Neuron (in vitro differentiated cells): ENCODE data around the gene UBE2O.

Experiments
- H2AFZ ChIP-seq: one replicate; pipeline ENCODE4 v1.6.1; 2013; ENCODE audit warnings: low read depth, mild to moderate bottlenecking, inconsistent platforms, low read length, moderate library complexity
- H3K27me3 ChIP-seq: one replicate; pipeline ENCODE4 v1.6.1; 2013; ENCODE audit warnings: low read length; ENCODE audit not compliant: insufficient read depth
- H3K36me3 ChIP-seq: one replicate; pipeline ENCODE4 v1.6.1; 2013; ENCODE audit warnings: low read length; ENCODE audit not compliant: insufficient read depth
- H3K4me1 ChIP-seq: one replicate; pipeline ENCODE4 v1.6.1; 2013; ENCODE audit warnings: low read length; ENCODE audit not compliant: insufficient read depth
- H3K4me3 ChIP-seq: 2 replicates; pipeline ENCODE4 v1.5.1; 2013; ENCODE audit warnings: mild to moderate bottlenecking, low read length, moderate library complexity
- H3K9me3 ChIP-seq: one replicate; pipeline ENCODE4 v1.6.1; 2013; ENCODE audit warnings: low read length

UBE2O gene

DNA sequence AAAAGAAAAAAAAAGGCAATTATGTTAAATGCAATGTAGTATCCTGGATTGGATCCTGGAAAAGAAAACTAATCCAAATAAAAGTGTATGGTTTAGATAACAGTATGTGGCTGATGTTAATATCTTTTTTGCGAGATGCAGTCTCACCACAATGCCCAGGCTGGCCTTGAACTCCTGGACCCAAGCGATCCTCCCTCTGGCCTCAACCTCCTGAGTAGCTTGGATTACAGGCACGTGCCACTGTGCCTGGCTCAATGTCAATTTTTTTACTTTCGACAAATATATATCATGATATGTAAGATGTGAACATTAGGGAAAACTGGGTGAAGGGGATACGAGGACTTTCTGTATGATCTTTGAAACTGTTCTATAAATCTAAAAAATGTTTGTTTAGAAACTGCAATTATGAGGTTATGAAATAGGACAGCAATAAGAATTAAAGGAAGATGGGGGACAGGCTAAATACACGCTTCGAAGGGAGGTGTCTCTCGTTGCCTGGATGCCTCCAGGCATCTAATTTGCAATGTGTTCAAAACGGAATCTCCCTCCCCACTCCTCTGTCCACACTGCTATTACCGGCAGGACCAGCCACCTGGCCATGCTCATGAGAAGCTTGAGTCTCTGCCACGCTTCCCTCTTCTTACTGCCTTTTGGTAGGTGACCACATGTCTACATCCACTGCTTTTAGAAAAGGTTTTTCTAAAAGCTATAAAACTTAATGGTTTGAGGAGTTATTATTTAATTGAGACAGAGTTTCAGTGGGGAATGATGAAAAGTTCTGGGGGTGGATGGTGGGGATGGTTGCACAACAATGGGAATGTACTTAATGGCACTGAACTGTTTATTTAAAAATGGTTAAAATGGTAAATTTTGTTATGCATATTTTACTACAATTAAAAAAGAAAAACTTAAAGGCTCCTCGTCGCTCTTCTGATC, 15.2 kb downstream of the UBE2O start:
- H3K9me3 ChIP-seq, result peaks cover 7% of the 10 kb centered on the region
- no peak overlapping the region for H3K4me3 ChIP-seq
- H2AFZ ChIP-seq, result no peak overlapping the region
- peaks cover 14% of the 10 kb centered on the region for H3K4me1 ChIP-seq
- peaks cover 8% of the 10 kb centered on the region for H3K36me3 ChIP-seq
- H3K27me3 ChIP-seq, result no peaks in the 10 kb centered on the region

DNA sequence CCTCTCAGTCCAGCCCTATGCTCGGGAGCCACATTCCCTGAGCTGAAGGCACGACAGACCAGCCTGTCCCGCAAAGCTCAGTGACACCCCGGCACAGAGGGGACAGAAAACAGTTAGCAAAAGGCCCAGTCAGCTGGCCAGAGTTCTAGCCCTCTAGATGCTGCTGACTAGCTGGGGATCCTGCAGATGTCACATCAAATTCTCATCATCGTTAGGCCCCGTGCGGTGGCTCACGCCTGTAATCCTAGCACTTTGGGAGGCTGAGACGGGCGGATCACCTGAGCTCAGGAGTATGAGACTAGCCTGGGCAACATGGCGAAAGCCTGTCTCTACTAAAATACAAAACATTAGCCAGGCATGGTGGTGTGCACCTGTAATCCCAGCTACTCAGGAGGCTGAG, 17.2 kb downstream of the UBE2O start:
- H3K9me3 ChIP-seq, result peaks cover 7% of the 10 kb centered on the region

DNA sequence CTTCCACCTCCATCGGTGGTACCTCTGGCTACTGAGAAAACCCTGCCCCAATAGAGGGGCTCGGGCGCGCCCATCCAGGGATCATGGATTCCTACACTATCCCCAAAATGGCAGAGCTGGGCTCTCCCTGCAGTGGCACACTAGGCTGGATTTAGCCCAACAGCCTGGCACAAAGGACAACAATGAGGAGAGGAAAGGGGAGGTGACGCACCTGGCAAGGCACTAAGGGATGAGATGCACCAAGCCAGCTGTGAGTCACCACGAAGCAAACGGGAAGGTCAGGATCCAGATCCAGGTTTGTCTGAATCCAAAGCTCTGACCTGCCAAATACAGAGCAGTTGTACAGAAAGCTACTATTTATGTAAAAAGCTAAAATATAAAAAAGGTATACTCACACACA, 18.1 kb downstream of the UBE2O start:
- Histone ChIP-seq H3K4me1 (no peaks in the 10 kb centered on the region), H3K36me3 (peaks cover 8% of the 10 kb centered on the region), H3K4me3 (no peak overlapping the region), H2AFZ (no peak overlapping the region), H3K27me3 (no peaks in the 10 kb centered on the region), H3K9me3 (peaks cover 7% of the 10 kb centered on the region)

More for the DNA sequence above, 17.2 kb downstream of the UBE2O start:
- Histone ChIP-seq H3K27me3 (no peaks in the 10 kb centered on the region), H3K4me1 (peaks cover under 1% of the 10 kb centered on the region), H3K4me3 (no peak overlapping the region), H3K36me3 (peaks cover 8% of the 10 kb centered on the region), H2AFZ (no peak overlapping the region)

GRCh38 chr17:76433693-76434092, 19.3 kb downstream of the UBE2O start:
- H2AFZ ChIP-seq, result no peak overlapping the region
- H3K27me3 ChIP-seq, result no peaks in the 10 kb centered on the region
- H3K9me3 ChIP-seq, result peaks cover 7% of the 10 kb centered on the region

DNA sequence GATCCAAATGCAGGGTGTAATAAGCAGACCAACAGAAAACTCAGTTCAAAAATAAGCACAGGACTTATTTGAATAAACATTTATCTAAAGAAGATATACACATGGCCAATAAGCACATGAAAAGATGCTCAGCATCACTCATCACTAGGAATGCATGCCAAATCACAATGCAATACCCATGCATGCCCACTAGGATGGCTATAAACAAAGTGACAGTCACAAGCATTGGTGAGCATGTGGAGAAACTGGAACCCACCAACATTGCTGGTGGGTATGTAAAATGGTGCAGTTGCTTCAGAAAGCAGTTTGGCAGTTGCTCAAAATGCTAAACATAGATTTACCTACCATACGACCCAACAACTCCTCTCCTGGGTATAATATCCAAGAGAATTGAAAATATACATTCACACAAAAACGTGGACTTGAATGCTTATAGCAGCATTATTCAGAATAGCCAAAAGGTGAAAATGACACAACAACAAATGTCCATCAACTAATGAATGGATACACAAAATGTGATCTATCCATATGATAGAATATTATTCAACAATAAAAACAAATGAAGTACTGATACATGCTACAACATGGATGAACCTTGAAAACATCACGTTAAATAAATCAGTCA, 20.1 kb downstream of the UBE2O start:
- no peak overlapping the region for H3K4me3 ChIP-seq
- peaks cover 7% of the 10 kb centered on the region for H3K9me3 ChIP-seq
- no peaks in the 10 kb centered on the region for H3K4me1 ChIP-seq
- H2AFZ ChIP-seq, result no peak overlapping the region
- H3K36me3 ChIP-seq, result peaks cover 6% of the 10 kb centered on the region
- H3K27me3 ChIP-seq, result no peaks in the 10 kb centered on the region

More at GRCh38 chr17:76433693-76434092, 19.3 kb downstream of the UBE2O start:
- H3K4me3 ChIP-seq, result no peak overlapping the region
- H3K4me1 ChIP-seq, result no peaks in the 10 kb centered on the region
- peaks cover 6% of the 10 kb centered on the region for H3K36me3 ChIP-seq

GRCh38 chr17:76432004-76432403, 20.9 kb downstream of the UBE2O start:
- Histone ChIP-seq H3K36me3 (peaks cover 6% of the 10 kb centered on the region), H3K4me1 (peaks cover 4% of the 10 kb centered on the region), H3K4me3 (no peak overlapping the region), H3K27me3 (no peaks in the 10 kb centered on the region), H2AFZ (no peak overlapping the region), H3K9me3 (peaks cover 7% of the 10 kb centered on the region)

DNA sequence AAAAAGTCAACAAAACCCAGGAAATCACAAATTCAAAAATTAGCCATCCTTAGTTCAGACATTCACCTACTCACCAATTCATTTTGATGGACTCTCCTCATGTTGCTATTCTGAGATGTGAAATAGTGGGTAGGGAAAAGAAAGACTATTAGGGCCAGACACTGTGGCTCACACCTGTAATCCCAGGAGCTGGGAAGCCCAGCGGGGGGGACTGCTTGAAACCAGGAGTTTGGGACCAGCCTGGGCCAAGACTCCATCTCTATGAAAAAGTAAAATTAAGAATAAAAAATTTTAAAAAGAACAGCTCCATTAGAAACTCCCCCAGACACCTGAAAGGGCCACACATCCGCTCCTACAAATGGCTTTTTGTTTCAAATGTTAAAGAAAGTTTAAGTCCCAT, 21.4 kb downstream of the UBE2O start:
- H2AFZ ChIP-seq, result no peak overlapping the region
- H3K27me3 ChIP-seq, result no peaks in the 10 kb centered on the region
- H3K4me3 ChIP-seq, result no peak overlapping the region
- peaks cover 4% of the 10 kb centered on the region for H3K4me1 ChIP-seq
- peaks cover 7% of the 10 kb centered on the region for H3K9me3 ChIP-seq
- H3K36me3 ChIP-seq, result peaks cover 6% of the 10 kb centered on the region

DNA sequence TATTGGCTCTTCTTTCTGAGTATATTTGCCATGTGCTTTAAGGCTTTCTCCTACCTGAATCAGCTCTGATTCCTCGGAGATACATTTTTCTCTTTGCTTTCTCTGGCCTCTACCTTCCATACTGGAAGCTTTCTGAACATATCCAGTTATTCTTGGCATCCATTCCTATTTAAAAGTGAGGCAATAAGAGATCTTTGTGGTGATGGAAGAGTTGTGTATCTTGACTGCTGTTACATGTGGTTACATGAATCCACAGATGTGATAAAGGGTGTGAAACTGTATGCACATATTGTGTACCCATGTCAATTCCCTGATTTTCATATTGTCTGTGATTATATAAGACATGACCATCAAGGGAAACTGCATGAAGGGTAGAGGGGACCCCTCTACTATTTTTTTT, 24.4 kb downstream of the UBE2O start:
- no peaks in the 10 kb centered on the region for H3K9me3 ChIP-seq
- H3K36me3 ChIP-seq, result no peaks in the 10 kb centered on the region
- no peaks in the 10 kb centered on the region for H3K27me3 ChIP-seq
- H3K4me3 ChIP-seq, result no peak overlapping the region
- peaks cover 4% of the 10 kb centered on the region for H3K4me1 ChIP-seq
- H2AFZ ChIP-seq, result no peak overlapping the region

GRCh38 chr17:76427501-76428231, 25.3 kb downstream of the UBE2O start:
- Histone ChIP-seq H3K36me3 (peaks cover 2% of the 10 kb centered on the region), H3K9me3 (peaks cover 5% of the 10 kb centered on the region)

GRCh38 chr17:76426853-76427252, 26.1 kb downstream of the UBE2O start:
- H3K27me3 ChIP-seq, result no peaks in the 10 kb centered on the region
- H3K36me3 ChIP-seq, result peaks cover 5% of the 10 kb centered on the region
- H2AFZ ChIP-seq, result no peak overlapping the region
- no peak overlapping the region for H3K4me3 ChIP-seq
- peaks cover 4% of the 10 kb centered on the region for H3K4me1 ChIP-seq
- peaks cover 12% of the 10 kb centered on the region for H3K9me3 ChIP-seq

More at GRCh38 chr17:76427501-76428231, 25.3 kb downstream of the UBE2O start:
- Histone ChIP-seq H3K4me3 (no peak overlapping the region), H3K27me3 (no peaks in the 10 kb centered on the region), H2AFZ (no peak overlapping the region), H3K4me1 (peaks cover 4% of the 10 kb centered on the region)

DNA sequence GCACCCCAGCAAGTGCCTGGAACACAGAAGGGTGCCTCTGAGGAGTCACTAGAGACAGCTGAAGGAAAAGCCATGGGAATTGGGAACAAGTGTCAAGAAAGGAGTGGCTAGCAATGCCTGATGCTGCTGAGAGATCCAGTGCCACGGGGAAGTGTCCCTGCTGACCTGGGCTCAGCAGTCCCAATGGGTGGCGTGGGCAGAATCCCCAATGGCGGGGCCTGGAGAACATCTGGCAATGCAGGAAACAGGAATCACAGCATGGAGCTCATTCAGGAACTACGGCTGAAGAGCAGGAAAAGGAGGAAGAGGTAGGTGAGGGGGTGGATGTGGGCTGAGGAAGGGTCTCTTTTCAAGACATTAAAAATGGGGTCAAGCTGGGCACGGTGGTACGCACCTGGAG, 30.1 kb downstream of the UBE2O start:
- Histone ChIP-seq H2AFZ (no peak overlapping the region), H3K36me3 (peaks cover 6% of the 10 kb centered on the region), H3K27me3 (no peaks in the 10 kb centered on the region), H3K9me3 (peaks cover 18% of the 10 kb centered on the region), H3K4me3 (no peak overlapping the region), H3K4me1 (peaks cover 4% of the 10 kb centered on the region)

DNA sequence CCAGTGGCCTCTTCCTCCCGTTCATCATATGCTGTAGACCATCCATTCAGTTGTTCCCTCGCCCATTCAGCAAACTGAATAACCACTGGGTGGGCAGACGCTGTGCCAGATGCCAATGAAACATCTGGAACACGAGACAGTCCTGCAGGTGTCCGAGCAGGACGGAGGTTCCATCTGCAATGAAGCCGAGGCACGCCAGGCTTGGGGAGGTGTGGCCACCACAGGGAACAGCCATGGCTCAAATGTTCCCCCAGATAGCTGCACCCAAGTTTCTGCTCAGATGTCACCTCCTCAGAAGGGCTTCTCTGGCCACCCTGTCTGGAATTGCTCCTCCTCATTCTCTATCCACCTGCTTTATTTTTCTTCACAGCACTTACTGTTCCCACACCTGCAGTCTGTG, 30.5 kb downstream of the UBE2O start:
- Histone ChIP-seq H3K27me3 (no peaks in the 10 kb centered on the region), H3K4me3 (no peak overlapping the region)

DNA sequence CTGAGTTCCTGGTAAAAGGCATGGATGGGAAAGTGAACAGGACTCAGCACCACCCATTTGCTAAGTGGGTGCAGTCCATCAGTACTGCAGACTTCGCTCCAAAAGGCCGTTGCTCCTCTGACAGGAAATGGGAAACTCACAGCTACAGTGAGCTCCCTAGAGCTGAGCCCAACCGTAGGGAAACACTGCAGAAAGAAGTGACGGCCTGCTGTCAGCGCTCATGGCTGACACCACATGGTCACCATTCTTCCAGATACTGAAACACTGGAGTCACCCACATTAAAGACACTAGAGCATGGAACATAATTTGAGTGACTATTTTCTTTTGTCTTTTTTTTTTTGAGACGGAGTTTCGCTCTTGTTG, 31.9 kb downstream of the UBE2O start:
- Histone ChIP-seq H3K4me3 (no peak overlapping the region), H3K4me1 (no peaks in the 10 kb centered on the region), H3K27me3 (no peaks in the 10 kb centered on the region), H3K36me3 (peaks cover 13% of the 10 kb centered on the region), H3K9me3 (peaks cover 18% of the 10 kb centered on the region), H2AFZ (no peak overlapping the region)

More for the DNA sequence above, 30.5 kb downstream of the UBE2O start:
- H3K4me1 ChIP-seq, result peaks cover 1% of the 10 kb centered on the region
- H3K36me3 ChIP-seq, result peaks cover 11% of the 10 kb centered on the region
- peaks cover 18% of the 10 kb centered on the region for H3K9me3 ChIP-seq
- H2AFZ ChIP-seq, result no peak overlapping the region
